Measurements from ENCODE around the gene INO80.
"Not testable (repeated sequence)": the region's sequence is repeated elsewhere in the genome, so short reads cannot be mapped to it uniquely, and the experiment has no call there.

The INO80 gene

DNA sequence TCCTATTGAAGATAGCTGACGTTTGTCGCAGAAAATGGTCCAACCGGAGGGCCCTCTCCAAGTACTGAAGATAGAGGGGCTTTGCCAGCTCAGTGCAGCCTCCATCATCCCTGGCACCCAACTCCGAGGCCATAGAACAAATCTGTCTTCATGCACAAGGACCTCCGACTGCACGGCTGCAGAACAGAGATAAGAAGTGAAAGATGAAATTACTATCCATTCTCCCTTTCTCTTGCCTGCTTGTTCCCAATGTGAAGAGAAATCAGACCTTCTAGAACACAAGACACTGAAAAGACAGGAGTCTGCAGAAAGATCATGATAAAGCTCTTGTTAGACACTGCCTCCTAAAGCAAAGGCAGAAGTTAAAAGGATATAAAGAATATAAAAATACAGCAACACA, 19.9 kb downstream of the INO80 start:
- Mint-ChIP-seq H3K9me3 (ENCODE audit: low read depth) (no peaks in the 10 kb centered on the region), H3K4me3 (no peak overlapping the region), H3K27ac (no peak overlapping the region), H3K36me3 (peaks cover 3% of the 10 kb centered on the region), H3K27me3 (no peaks in the 10 kb centered on the region), H3K4me1 (ENCODE audit: low read depth) (peaks cover 4% of the 10 kb centered on the region)

DNA sequence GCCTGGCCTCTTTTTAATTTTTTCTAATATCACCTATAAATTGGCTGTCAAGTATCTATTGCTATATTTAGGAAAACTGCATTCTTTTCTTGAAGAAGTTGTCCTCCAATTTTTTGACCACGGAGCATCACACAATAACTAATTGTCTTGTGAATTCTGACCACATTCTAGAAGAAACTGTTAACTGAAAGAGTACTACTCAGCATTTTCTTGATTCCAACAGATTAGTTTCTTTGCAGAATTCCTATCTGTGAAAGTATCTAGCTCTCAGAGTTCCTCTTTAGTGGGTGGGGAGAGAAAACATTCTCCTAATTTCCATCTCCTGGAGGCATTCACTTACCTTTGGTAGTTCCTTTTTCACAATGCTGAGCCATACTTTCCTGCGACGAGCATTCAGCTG, 31.1 kb downstream of the INO80 start:
- Mint-ChIP-seq H3K36me3 (peaks cover 7% of the 10 kb centered on the region), H3K4me1 (ENCODE audit: low read depth) (no peaks in the 10 kb centered on the region), H3K27me3 (no peaks in the 10 kb centered on the region), H3K9me3 (ENCODE audit: low read depth) (no peaks in the 10 kb centered on the region), H3K4me3 (no peak overlapping the region), H3K27ac (no peak overlapping the region)

DNA sequence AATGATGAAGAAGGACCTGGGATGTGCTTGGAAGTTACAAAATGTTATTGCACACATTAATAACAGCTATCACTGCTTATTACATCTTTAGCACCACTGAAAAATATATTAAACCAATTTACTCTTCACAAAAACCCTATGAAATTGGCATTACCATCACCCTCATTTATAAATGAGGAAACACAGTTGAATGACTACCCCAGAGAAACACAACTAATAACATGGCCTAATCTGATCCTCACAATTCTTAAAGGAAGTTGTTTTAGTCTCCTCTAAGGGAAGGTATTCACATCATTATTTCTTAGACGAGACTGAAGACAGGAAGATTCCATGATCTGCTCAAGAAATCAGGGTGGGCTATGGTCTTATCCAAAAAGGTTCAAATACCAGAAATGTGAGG, 35.9 kb downstream of the INO80 start:
- Mint-ChIP-seq H3K4me1 (ENCODE audit: low read depth) (no peaks in the 10 kb centered on the region), H3K4me3 (no peak overlapping the region), H3K36me3 (peaks cover 10% of the 10 kb centered on the region), H3K9me3 (ENCODE audit: low read depth) (no peaks in the 10 kb centered on the region), H3K27me3 (no peaks in the 10 kb centered on the region), H3K27ac (no peak overlapping the region)

DNA sequence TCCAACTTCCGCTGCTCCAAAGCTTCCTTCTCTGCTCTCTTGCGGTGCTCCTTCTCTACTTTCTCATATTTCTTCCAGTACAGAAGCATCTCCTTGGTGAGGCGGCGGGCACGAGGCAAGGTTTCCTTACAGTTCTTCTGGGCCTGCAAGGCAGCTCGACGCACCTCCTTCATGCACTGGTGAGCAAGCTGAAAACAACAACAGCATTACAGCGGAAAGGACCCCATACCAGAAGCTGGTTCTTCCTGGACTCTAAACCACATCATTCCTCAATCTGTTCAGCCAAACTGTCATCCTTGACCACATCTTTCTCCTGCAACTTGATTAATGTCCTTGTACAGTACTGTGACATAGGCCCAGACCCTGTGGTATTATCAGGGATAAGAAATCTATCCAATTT, 36.4 kb downstream of the INO80 start:
- H3K4me3 Mint-ChIP-seq = no peak overlapping the region
- no peaks in the 10 kb centered on the region for H3K4me1 Mint-ChIP-seq (ENCODE audit: low read depth)
- no peaks in the 10 kb centered on the region for H3K27me3 Mint-ChIP-seq
- H3K27ac Mint-ChIP-seq = no peak overlapping the region
- peaks cover 11% of the 10 kb centered on the region for H3K36me3 Mint-ChIP-seq
- no peaks in the 10 kb centered on the region for H3K9me3 Mint-ChIP-seq (ENCODE audit: low read depth)

DNA sequence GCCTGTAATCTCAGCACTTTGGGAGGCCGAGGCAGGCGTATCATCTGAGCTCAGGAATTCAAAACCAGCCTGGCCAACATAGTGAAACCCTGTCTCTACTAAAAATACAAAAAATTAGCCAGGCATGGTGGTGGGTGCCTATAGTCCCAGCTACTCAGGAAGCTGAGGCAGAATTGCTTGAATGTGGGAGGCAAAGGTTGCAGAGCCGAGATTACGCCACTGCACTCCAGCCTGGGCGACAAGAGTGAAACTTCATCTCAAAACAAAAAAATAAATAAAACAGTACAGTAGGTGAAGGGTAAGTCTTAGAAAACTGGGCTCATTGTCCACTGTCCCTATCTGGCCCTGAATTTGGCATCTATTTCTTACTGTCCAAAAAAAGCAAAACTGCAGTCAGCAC, 37.2 kb downstream of the INO80 start:
- not testable (repeated sequence) for H3K4me1 Mint-ChIP-seq (ENCODE audit: low read depth); H3K27ac Mint-ChIP-seq; H3K27me3 Mint-ChIP-seq; H3K4me3 Mint-ChIP-seq; H3K9me3 Mint-ChIP-seq (ENCODE audit: low read depth)
- peaks cover 11% of the 10 kb centered on the region for H3K36me3 Mint-ChIP-seq

DNA sequence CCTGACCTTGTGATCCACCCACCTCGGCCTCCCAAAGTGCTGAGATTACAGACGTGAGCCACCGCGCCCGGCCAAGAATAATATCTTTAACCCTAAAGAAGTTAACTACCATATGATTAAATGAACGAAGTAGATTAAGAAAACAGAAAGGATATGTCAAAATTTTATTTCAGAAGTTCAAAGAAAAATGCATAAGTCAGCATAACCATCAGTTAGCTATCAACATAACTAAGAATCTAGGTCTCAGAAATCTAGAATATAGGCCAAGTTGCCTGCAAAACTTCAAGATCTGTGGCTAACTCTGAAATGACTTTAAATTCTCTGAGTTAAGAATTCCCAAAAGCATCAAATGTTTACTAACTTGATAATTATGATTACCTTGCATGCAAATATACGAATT, 38.0 kb downstream of the INO80 start:
- no peaks in the 10 kb centered on the region for H3K27me3 Mint-ChIP-seq
- no peak overlapping the region for H3K27ac Mint-ChIP-seq
- no peaks in the 10 kb centered on the region for H3K4me1 Mint-ChIP-seq (ENCODE audit: low read depth)
- H3K36me3 Mint-ChIP-seq = peaks cover 11% of the 10 kb centered on the region
- no peak overlapping the region for H3K4me3 Mint-ChIP-seq
- H3K9me3 Mint-ChIP-seq (ENCODE audit: low read depth) = no peaks in the 10 kb centered on the region

DNA sequence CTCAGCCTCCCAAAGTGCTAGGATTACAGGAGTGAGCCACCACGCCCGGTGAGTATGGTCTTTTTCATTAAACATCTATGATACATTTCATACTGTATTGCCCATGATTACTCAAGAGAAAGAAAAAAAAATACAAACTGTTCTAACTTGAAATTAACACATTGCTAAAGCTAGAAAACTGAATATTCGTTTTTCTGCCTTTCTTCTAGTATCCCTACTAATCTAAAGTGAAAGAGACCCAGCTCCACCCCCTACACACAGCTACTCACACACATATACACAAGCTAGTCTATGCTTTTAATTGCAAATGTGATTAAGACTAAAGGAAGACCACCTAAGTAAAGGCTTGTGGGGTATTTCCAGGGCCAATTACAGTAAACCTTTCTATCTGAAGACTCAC, 43.1 kb downstream of the INO80 start:
- no peak overlapping the region for H3K27ac Mint-ChIP-seq
- H3K36me3 Mint-ChIP-seq = peaks cover 7% of the 10 kb centered on the region
- no peaks in the 10 kb centered on the region for H3K27me3 Mint-ChIP-seq
- H3K9me3 Mint-ChIP-seq (ENCODE audit: low read depth) = no peaks in the 10 kb centered on the region
- no peak overlapping the region for H3K4me3 Mint-ChIP-seq
- no peaks in the 10 kb centered on the region for H3K4me1 Mint-ChIP-seq (ENCODE audit: low read depth)

DNA sequence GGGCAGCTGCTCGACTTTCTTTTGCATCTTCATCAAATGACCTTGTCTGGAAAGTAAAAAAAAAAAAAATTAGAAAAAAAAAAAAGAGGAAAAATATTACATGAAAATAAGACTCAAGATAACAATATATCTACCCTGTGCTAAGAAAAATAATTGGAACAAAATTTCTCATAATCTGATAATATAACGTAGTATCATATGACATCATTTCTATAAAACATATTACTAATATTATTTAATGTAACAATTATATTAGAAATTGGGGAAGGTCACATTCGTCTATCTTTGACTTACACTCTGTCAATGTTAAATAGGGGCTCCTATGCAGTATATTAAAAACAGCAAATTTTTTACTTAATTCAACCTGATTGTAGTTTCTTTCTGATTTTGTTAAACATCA, 44.1 kb downstream of the INO80 start:
- Mint-ChIP-seq H3K27me3 (no peaks in the 10 kb centered on the region), H3K4me3 (no peak overlapping the region), H3K36me3 (peaks cover 10% of the 10 kb centered on the region), H3K27ac (no peak overlapping the region), H3K9me3 (ENCODE audit: low read depth) (no peaks in the 10 kb centered on the region), H3K4me1 (ENCODE audit: low read depth) (no peaks in the 10 kb centered on the region)

DNA sequence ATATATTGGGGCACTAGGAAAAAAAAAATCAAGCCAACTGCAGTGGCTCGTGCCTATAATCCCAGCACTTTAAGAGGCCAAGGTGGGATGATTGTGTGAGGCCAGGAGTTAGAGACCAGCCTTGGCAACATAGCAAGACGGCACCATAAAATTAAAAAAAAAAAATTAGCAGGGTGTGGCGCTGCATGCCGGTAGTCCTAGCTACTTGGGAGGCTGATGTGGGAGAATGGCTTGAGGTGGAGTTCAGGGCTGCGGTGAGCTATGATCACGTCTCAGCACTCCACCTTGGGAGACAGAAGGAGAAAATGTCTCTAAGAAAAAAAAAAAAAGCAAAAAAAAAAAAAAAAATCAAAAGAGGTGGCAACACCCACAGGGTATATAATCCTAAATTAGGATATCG, 49.6 kb downstream of the INO80 start:
- no peak overlapping the region for H3K4me3 Mint-ChIP-seq
- H3K27me3 Mint-ChIP-seq = no peaks in the 10 kb centered on the region
- no peak overlapping the region for H3K27ac Mint-ChIP-seq
- no peaks in the 10 kb centered on the region for H3K4me1 Mint-ChIP-seq (ENCODE audit: low read depth)
- H3K9me3 Mint-ChIP-seq (ENCODE audit: low read depth) = no peaks in the 10 kb centered on the region
- peaks cover 25% of the 10 kb centered on the region for H3K36me3 Mint-ChIP-seq

DNA sequence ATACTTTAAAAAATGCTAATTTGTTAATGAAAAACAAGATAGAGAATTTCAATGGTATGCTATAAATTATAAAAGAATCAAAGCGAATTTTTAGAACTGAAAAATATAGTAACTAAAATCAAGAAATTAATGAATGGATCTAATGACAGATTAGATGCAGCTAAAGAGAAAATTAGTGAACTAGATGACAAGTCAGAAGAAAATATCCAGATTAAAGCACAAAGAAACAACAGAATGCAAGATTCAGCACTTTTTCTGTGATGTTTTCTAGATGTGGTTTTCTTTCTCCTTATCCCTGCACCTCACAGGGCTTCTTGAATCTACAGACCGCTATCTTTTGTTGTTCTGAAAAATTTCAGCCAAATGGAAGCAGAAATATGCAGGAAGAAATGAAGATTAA, 54.4 kb downstream of the INO80 start:
- Mint-ChIP-seq H3K4me3 (no peak overlapping the region), H3K4me1 (ENCODE audit: low read depth) (no peaks in the 10 kb centered on the region), H3K36me3 (peaks cover 27% of the 10 kb centered on the region), H3K27me3 (no peaks in the 10 kb centered on the region), H3K9me3 (ENCODE audit: low read depth) (no peaks in the 10 kb centered on the region), H3K27ac (no peak overlapping the region)

DNA sequence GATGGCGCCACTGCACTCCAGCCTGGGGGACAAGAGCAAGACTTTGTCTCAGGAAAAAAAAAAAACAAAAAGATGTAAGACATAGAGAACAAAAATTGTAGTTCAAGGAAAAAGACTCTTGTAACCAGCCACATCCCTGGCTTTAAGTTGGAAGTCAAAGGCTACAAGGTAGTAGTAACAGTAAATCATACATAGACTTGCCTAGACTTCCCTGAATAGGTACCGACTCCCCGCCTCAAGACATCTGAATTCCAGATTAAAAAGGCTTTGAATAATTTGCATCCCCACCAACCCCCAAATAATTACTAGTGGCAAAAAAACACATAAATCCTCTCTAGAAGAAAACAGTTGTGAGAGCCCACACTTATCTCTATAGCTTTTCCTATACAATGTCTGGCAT, 55.6 kb downstream of the INO80 start:
- peaks cover 27% of the 10 kb centered on the region for H3K36me3 Mint-ChIP-seq
- no peak overlapping the region for H3K27ac Mint-ChIP-seq
- no peaks in the 10 kb centered on the region for H3K27me3 Mint-ChIP-seq
- no peaks in the 10 kb centered on the region for H3K9me3 Mint-ChIP-seq (ENCODE audit: low read depth)
- H3K4me3 Mint-ChIP-seq = no peak overlapping the region
- H3K4me1 Mint-ChIP-seq (ENCODE audit: low read depth) = no peaks in the 10 kb centered on the region

DNA sequence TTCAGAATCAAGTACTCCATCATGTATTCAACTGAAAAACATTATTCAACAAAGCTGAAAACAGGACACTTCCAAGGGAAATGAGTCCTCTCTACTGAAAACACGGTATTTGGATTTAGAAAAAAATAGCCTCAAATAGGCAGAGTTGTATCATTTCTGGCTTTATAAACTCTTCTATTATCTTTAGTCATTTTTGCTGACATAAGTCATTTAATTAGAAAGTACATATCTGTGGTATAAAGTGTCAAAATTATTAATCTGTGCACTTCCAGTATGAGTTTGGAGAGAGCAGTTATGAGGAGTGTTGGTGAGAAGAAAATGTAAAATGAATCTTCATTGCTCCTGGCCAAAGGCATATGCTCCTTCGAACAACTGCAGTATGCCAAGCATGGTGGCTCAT, 59.3 kb downstream of the INO80 start:
- Mint-ChIP-seq H3K4me3 (no peak overlapping the region), H3K36me3 (peaks cover 14% of the 10 kb centered on the region)

DNA sequence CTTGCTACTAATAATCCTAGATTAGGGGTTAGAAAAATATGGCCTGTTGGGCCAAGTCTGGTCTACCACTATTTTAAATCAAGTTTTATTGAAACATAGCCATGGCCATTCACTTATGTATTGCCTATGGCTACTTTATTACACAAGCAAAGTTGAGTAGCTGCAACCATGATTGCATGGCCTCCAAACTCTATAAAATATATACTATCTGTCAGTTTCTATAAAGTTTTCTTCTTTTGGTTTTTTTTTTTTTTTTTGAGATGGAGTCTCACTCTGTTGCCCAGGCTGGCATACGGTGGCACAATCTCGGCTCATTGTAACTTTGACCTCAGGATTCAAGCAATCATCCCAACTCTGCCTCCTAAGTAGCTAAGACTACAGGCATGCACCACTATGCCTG, 60.4 kb downstream of the INO80 start:
- Mint-ChIP-seq H3K4me1 (ENCODE audit: low read depth) (no peaks in the 10 kb centered on the region), H3K36me3 (peaks cover 14% of the 10 kb centered on the region), H3K4me3 (no peak overlapping the region), H3K9me3 (ENCODE audit: low read depth) (no peaks in the 10 kb centered on the region), H3K27me3 (no peaks in the 10 kb centered on the region), H3K27ac (no peak overlapping the region)

More for the DNA sequence above, 59.3 kb downstream of the INO80 start:
- no peaks in the 10 kb centered on the region for H3K9me3 Mint-ChIP-seq (ENCODE audit: low read depth)
- no peak overlapping the region for H3K27ac Mint-ChIP-seq
- H3K27me3 Mint-ChIP-seq = no peaks in the 10 kb centered on the region
- no peaks in the 10 kb centered on the region for H3K4me1 Mint-ChIP-seq (ENCODE audit: low read depth)

DNA sequence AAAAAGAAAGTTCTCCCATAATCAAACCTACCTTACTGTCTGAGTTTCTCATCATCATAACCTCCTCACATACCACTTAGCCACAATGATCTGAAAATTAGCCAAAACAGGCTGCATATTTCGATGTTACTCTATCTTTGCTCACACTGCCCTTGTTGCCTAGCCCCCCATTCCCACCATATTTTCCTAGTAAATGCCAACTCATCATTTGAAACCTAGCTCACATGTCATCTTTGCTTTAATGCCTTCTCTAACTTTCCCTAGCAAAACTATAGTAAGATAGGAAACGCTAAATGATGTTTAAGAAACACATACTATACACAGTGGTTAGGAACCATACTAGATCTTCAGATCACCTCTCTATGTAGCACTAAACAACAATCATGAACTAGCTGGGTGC, 64.9 kb downstream of the INO80 start:
- Mint-ChIP-seq H3K36me3 (peaks cover 14% of the 10 kb centered on the region), H3K4me1 (ENCODE audit: low read depth) (no peaks in the 10 kb centered on the region), H3K4me3 (no peak overlapping the region), H3K27me3 (no peaks in the 10 kb centered on the region), H3K9me3 (ENCODE audit: low read depth) (no peaks in the 10 kb centered on the region), H3K27ac (no peak overlapping the region)

DNA sequence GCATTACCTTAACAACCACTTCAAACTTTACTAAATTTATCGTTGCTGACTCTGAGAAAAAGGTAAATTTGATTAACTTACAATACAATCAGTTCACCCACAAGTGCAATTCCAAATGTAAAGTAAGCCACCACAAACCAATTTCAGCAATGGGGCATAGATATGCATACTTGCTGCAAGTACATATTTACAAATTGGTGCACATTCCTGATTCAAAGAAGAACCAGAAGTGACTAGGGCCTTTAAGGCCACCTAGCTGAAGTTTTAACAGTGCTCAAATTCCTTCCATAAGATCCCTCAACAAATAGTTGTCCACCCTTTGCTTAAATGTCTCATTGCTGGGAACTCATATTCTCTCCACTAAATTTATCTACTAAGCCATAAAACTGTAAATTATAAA, 67.2 kb downstream of the INO80 start:
- Mint-ChIP-seq H3K36me3 (peaks cover 16% of the 10 kb centered on the region), H3K4me3 (no peak overlapping the region), H3K9me3 (ENCODE audit: low read depth) (no peaks in the 10 kb centered on the region), H3K4me1 (ENCODE audit: low read depth) (no peaks in the 10 kb centered on the region), H3K27me3 (no peaks in the 10 kb centered on the region), H3K27ac (no peak overlapping the region)

DNA sequence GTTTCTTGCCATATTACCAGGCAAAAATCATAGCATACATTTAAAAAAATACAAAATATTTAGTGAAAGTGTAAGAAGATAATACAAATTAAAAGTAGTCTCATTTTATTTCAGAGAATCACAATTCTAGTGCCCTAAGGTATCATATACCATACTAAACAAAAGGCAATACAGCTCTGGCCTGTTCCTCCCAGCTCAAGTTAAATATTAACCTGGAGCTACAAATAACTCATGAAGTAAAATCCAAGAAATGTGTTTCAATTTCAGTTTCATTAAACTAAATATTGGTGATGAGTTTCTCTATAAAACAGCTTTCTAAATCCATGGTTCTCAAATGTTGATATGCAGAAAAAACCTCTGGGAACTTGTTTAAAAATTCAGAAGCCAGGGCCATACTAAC, 67.7 kb downstream of the INO80 start:
- H3K4me1 Mint-ChIP-seq (ENCODE audit: low read depth) = no peaks in the 10 kb centered on the region
- H3K9me3 Mint-ChIP-seq (ENCODE audit: low read depth) = no peaks in the 10 kb centered on the region
- H3K27me3 Mint-ChIP-seq = no peaks in the 10 kb centered on the region
- H3K4me3 Mint-ChIP-seq = no peak overlapping the region
- H3K36me3 Mint-ChIP-seq = peaks cover 16% of the 10 kb centered on the region
- H3K27ac Mint-ChIP-seq = no peak overlapping the region

DNA sequence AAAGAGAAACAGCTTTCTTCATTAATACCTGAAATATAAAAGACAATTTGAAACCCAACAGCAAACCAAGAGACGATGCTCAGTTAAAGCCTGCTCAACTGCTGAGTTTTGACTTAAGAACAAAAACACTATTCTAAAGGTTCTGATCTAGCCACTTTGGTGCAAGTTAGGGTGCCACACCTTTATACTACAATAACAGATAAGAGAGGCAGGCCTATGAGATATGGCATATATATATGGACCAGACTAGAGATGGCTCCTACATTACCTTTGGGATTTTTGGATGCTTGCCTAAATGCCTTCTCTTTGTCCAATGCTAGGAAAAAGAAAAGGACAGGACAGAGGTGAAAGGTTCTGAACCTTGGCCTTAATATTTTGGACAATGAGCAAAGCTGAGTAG, 68.6 kb downstream of the INO80 start:
- Mint-ChIP-seq H3K4me3 (no peak overlapping the region), H3K4me1 (ENCODE audit: low read depth) (no peaks in the 10 kb centered on the region), H3K27me3 (no peaks in the 10 kb centered on the region), H3K9me3 (ENCODE audit: low read depth) (no peaks in the 10 kb centered on the region), H3K36me3 (peaks cover 16% of the 10 kb centered on the region), H3K27ac (no peak overlapping the region)
